GM18873 (cell line): ENCODE results near the gene PEX26.
"Not testable (repeated sequence)": the region's sequence is repeated elsewhere in the genome, so short reads cannot be mapped to it uniquely, and the experiment has no call there.

Experiments
- ATAC-seq: cut with Tn5 transposase; IDR thresholded peaks from one replicate; pipeline ENCODE4 v1.9.1; 2021; ENCODE audit warnings: mild to moderate bottlenecking, moderate library complexity, moderate number of reproducible peaks; ENCODE audit not compliant: unreplicated experiment, low FRiP score

PEX26 gene

DNA sequence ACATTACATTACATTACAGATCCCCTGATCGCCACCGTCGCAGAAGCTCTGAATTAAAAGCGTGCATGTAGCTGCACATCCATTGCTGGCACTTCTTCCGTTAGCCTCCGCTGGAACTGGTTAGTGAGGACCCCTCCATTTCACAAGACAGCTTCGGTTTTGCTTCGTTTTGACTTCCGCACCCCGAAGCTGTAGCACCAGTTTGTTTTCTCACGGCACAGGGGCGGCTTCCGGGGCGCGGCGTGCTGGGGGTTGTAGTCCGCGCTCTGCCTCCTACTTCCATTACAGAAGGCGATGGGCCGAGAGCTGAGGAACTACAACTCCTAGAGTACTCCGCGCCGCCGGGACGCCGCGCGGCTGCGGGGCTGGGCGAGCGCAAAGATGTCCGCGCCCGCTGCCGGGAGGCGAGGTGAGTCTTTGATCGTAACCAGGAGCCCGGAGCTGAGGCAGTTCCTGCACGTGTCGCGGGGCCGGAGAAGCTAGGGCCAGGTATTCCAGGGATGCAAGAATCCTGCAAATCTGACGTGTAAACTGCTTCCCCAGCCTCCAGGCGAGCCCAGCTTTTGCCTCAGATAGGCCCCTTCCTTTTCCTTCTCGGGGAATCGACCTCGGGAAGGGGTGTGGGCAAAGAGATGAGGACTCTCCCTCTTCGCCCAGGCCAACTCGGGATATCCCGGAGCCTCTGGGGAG lies at the start of gene PEX26:
PEX26 (plus strand) TSS at position 352 of the 690 bp plus-strand sequence. CDS start 387 bp downstream, outside the sequence.
- peak; percentile 86 for ATAC-seq

DNA sequence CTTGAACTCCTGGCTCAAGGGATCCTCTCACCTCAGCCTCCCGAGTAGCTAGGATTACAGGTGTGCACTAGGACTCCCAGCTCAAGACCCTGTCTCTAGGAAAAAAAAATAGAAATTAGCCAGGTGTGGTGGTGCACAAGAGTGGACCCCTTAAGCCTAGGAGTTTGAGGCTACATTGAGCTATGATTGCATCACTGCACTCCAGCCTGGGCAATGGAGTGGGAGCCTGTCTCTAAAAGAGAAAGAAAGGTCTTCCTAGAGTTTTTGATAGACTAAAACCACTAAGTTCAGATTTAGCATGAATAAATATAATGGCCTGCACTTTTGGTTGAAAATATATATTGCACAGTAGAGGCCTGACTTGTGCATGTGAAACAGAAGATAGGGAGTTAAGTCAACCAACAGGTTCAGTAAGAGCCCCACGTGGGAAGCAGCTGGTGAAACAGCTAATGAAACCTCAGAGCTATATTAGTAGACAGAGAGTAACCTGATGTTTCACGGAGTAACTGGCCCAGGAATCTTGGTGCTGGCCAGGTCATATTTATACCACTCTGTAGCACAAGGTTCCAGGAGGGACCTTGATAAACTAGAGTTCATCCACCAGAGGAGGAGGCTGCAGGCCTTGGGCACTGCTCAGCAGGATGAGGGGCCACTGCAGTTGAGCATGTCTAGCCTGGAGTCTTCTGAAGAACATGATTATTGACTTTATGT lies 48.8 kb upstream of the PEX26 start:
- no peak for ATAC-seq

DNA sequence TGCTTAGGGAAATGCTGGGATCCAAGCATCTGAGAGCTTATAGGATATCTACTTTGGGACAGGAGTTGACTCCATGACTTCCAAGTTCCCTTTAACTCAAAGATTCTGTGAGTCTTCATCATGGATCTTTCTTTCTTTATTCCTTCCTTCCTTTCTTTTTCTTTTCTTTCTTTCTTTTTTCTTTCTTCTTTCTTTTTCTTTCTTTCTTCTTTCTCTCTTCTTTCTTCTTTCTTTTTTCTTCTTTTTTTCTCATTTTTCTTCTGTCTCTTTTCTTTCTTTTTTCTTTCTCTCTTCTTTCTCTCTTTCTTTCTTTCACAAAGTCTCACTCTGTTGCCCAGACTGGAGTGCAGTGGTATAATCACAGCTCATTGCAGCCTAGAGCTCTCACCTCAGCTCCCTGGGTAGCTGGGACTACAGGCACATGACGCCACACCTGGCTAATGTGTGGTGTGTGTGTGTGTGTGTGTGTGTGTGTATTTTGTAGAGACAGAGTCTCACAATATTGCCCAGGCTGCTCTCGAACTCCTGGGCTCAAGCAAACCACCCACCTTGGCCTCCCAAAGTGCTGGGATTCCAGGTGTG lies 48.0 kb upstream of the PEX26 start:
- ATAC-seq = no peak

DNA sequence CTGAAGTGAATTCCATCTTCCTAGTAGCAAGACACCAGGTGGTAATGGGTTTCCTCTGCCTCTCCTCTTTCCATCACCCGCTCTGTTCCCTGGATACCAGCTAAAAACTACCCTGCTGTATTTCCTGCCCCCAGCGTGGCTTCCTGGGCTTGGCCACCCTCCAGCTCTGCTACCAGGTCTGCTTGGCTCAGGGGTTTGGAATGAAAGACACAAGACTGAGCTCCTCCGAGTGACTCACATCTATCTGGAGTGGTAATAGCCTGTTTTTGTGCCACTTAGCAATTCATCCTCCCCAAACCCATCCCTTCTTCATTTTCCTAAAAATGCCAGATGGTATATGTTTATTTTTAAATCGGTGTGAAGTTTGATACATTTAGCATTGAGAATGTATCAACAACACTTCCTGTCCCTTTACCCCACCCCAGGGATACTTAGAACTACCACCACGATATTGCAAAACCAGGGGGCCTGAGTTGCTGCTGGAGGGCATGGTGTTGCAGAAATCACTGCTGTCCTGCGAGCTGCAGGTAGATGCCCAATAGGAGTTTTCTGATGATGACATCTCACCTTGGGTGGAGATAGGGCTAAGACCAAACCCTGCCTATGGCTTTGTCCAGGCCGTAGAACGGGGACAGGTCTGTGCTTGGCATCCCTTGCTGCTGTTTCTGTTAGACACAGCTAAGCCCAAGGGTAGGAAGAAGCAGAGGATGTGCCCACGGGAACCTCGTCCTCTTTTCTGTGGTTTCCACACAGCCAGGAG lies 45.9 kb upstream of the PEX26 start:
- no peak for ATAC-seq

DNA sequence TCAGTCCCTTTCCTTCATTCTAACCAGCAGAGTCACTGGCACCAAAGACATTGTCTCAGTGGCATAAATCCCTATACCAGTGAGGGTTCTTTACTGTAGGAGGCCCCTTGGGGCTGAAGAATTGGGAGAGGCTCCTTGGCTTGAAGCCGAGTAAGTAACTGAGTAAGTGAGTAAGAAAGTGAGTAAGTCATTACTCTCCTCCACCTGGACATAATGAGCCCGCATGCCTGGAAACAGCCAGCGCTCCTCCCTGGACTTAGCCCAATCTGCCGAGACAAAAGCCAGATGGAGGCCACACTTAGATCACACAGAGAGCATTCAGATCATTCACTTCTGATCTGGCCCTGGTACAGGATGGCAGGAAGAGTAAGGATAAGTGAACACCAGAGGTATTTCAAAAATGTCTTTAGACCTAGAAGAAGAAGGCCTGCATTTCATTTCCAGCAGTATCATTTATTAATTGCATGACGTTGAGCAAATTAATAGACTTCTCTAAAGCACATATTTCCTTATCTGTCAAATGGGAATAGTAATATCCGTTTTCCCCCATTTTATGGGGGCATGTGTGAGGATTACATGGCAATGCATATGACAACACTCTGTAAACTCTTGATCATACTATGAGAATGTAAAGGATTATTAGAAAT lies 45.2 kb upstream of the PEX26 start:
- ATAC-seq = no peak

DNA sequence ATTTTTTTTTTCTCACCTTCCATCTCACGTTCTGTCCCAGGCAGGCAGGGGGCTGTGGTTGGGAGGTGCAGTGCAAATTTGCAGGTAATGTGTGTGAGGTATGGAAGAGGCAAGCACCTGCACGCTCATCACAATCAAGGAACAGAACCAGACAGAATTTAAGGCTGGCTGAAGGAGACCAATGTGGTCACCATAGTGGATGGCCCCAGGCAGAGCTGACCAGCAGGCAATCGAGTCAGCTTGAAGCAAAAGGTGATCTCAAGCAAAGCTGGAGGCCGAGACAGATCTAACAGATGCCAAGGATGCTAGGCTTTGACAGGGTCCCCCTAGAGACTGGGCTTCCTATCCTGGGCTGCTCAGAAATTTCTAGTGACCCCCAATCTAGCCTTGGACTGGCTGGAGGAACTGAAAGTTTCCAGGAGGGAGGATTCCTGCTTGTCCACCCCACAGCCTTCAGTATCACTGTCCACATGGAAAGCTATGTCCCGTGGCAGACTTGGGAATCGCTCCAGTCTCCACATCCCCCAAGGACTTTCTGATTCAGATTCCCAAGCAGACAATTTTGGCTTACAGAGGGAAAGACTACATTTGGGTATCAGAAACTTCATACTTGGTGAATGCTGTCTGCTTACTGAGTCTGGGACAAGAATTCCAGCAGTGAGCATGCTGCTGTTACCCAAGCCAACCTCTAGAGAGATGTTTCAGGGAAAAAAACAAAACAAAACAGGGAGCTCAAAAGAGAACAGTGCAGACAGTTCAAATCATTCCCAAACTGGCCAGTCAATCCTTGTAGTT lies 44.4 kb upstream of the PEX26 start:
- ATAC-seq = no peak

DNA sequence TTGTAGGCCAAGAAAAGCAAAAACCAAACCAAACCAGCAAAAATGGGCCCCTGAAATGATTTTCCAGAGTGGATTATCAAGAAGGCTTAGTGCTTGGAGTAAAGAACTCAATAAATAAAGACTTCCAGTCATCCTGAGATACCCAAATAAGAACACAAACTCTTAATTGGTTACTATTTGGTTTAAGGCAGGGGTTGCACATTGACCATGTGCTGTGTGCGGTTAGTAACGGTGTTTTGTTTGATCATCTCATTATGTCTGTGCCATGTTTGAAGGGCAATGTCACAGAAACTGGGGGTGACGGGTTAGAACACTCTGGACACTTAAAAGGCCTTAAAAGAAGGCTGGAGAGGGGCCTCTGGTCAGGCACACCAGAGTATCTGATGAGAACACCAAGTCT lies 43.7 kb upstream of the PEX26 start:
- ATAC-seq = no peak

DNA sequence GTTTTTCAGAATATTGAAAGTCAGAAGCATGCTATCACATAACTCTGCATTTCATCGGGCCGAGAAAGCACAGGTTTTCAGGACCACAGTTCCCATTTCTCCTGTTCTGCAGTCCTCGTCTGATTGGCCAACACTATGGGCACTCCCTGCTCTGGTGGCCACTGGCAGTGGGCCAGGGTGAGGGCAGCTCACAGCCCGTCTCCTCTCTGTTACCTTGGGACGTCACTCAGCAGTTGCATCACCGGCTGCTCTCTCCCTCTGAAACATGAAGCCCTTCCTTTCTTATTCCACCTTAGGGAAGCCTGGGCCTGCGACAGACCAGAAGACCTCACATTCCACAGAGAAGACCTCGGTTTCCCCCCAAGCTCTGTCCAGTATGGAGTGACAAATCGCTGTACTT lies 42.0 kb upstream of the PEX26 start:
- ATAC-seq = no peak

DNA sequence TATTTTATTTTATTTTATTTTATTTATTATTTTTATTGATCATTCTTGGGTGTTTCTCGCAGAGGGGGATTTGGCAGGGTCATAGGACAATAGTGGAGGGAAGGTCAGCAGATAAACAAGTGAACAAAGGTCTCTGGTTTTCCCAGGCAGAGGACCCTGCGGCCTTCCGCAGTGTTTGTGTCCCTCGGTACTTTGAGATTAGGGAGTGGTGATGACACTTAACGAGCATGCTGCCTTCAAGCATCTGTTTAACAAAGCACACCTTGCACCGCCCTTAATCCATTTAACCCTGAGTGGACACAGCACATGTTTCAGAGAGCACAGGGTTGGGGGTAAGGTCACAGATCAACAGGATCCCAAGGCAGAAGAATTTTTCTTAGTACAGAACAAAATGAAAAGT lies 36.9 kb upstream of the PEX26 start:
- not testable (repeated sequence) for ATAC-seq

DNA sequence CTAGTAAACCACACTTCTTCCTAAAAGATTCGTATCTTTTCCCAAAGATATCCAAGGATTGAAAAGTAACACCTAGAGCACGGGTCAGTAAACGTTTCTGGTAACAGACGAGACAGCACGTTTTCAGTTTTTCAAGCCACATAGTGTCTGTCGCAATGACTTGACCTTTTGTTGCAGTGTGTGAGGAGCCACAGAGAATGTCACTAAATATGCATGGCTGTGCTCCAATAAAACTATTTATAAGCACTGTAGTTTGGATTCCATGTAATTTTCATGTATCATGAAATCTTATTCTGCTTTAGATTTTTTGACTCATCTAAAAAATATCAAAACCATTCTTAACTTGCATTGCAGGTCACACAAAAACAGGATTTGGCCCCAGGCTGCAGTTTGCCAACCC lies 35.1 kb upstream of the PEX26 start:
- no peak for ATAC-seq

DNA sequence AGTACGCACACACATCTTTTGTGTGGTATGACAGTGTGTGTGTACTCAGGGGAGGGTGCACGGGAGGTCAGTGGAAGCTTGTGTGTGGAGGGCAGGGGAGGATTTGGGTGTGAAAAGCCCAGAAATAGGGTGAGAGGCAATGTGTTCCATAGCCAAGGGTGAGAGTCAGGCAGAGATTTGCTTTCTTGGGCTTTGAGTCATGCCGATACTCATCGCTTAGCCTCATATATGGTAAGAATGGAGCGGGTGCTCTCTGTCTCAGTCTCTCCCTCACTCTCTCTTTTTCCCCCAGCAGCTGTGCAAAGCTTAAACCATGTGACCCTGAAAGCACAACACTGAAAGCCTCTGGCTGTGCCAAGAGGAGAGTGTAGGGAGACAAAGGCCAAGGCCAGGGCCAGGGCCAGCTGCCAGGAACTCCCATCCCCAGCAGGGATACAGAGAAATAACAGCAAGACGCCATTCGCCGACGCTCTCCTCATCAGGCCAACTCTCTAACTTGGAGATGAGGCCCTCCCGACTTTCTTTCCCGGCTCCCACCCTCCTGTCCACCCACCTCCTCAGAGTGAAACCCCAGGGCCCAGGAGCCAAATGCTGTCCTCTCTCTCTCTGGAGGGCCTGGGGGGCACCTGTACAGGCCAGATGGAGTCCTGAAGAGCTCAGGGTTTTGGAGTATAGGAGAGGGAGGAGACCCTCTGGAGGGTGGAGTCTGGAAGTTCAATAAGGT lies 33.1 kb upstream of the PEX26 start:
- ATAC-seq = no peak

DNA sequence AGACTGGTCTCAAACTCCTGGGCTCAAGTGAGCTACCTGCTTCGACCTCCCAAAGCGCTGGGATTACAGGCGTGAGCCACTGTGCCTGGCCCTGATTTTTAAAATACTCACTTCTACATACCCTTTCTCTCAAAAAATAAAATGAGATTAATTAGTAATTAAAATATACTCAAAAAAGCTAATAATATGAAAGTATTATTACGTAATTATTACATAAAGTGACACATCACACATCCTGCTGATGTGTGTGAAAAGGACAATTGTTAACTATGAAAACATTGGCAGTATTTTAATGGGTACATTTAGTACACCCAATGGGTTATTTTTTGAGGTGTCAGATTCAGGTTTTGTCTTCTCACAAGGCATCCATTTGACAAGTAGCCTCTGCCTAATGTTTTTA lies 32.0 kb upstream of the PEX26 start:
- no peak for ATAC-seq

DNA sequence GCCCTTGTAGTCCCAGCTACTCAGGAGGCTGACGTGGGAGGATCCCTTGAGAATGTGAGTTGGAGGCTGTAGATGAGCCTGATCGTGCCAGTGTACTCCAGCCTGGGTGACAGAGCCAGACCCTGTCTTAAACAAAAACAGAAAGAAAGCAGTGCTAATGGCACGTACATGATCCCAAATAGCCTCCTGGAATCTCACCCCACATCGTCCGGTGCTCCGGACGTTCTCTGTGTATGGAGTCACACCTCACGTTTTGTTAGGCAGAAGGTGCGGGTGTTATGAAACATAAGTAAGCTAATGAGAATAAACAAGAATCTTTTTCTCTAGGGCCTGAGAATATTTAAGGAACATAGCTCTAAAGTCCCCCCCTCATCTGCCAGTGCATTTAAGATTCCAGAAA lies 29.7 kb upstream of the PEX26 start:
- ATAC-seq = no peak

DNA sequence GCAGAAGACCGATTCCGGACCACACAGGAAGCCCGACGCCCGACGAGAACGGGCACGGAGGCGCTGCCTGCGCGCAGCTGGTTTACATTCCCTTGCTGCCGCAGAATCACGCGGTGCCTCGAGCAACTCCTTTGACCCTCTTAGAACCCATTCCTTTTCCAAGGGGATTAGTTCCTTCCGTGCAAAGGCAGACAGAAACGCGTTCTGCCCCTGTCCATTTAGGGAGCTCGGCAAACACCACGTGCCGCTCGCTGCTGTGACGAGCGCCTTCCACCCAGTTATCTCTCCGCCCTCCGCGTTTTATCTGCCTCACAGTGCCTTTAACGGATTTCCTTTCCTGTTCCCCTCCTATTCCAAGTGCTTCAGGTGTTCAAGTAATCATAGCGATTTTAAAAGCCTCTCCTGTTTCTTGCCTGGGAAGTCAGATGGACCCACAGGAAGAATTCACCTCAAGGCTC lies 29.3 kb upstream of the PEX26 start:
- ATAC-seq = no peak

DNA sequence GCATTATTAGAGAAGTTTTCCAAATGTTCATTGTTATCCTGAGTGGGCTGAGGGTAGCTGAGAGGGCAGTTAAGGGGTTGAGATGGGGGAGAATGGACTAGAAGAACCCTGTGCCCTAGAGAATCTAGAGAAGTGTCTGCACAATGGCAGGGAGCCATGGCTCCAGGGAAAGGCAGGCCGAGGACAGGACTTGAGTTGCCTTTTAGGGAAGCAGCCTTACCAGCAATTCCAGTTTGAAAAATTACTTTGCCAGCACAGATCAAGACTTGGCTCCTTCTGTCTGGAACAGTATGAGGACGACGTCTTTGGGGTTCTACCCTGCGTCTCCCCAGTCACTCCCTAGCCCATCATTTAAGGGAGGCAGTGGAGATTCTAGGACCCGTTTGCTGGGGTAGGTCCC lies 27.7 kb upstream of the PEX26 start:
- ATAC-seq = no peak

DNA sequence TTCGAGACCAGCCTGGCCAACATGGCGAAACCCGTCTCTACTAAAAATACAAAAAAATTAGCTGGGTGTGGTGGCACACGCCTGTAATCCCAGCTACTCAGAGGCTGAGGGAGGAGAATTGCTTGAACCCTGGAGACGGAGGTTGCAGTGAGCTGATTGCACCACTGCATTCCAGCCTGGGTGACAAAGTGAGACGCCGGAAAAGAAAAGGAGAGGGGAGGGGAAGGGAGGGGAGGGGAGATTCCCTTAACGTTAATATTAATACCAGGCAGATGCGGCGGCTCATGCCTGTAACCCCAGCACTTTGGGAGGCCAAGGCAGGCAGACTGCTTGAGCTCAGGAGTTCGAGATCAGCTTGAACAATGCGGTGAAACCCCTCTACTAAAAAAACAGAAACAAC lies 26.7 kb upstream of the PEX26 start:
- not testable (repeated sequence) for ATAC-seq

DNA sequence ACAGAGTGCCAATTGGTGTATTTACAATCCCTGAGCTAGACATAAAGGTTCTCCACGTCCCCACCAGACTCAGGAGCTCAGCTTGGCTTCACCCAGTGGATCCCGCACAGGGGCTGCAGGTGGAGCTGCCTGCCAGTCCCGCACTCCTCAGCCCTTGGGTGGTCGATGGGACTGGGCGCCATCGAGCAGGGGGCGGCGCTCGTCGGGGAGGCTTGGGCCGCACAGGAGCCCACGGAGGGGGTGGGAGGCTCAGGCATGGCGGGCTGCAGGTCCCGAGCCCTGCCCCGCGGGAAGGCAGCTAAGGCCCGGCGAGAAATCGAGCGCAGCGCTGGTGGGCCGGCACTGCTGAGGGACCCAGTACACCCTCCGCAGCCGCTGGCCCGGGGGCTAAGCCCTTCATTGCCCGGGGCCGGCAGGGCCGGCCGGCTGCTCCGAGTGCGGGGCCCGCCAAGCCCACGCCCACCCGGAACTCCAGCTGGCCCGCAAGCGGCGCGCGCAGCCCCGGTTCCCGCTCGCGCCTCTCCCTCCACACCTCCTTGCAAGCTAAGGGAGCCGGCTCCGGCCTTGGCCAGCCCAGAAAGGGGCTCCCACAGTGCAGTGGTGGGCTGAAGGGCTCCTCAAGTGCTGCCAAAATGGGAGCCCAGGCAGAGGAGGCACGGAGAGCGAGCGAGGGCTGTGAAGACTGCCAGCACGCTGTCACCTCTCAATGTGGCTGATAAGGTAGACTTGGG lies 24.4 kb upstream of the PEX26 start:
- not testable (repeated sequence) for ATAC-seq

DNA sequence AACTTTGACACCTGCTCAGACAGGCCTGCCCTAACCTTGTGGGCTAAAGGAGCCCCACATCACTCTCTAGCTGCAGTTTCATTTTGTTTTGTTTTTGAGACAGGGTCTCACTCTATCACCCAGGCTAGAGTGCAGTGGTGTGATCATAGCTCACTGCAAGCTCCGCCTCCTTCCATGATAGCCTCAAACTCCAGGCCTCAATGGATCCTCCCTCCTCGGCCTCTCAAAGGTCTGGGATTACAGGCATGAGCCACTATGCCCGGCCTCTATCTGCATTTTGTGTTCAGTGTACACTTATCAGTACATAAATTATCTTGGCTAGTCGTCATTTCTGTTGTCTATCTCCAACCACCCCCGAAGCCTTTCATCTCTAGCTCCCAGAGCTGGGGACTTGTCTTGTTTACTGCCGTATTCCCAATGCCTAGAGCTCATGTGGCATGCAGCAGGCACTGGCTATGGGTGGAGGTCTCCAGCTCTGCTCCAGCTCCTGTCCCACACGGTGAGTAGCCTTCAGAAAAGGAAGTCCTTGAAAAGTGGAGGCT lies 22.1 kb upstream of the PEX26 start:
- ATAC-seq = no peak
